Measurements from ENCODE around the gene B3GALT5.

B3GALT5 gene

DNA sequence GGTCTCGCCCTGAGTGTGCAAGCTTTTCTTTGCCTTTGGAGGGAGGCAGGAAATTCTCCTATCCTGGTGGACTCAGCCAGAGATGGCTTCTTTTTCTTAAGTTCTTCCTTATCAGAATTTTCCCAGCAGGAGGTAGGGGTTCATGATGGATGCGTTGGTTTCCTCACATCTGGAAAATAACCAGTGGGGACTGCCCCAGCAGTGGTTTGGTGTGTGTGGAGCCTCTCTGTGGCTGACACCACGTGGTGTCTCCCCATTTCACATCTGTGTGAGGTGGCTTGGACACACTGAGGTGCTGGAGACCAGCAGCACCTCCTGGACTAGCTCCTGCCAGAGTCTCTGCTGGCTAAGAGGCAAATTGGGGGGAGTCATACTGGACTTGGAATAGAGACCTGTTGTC is 32.6 kb downstream of the B3GALT5 start:
- no peak for DNase-seq (ENCODE audit: low spot score)

- DNase-seq (ENCODE audit: low spot score), result no peak
Observed at GRCh38 chr21:39647476-39647875, 34.7 kb downstream of the B3GALT5 start.

GRCh38 chr21:39648879-39649278 is 36.1 kb downstream of the B3GALT5 start:
- no peak for DNase-seq (ENCODE audit: low spot score)

DNA sequence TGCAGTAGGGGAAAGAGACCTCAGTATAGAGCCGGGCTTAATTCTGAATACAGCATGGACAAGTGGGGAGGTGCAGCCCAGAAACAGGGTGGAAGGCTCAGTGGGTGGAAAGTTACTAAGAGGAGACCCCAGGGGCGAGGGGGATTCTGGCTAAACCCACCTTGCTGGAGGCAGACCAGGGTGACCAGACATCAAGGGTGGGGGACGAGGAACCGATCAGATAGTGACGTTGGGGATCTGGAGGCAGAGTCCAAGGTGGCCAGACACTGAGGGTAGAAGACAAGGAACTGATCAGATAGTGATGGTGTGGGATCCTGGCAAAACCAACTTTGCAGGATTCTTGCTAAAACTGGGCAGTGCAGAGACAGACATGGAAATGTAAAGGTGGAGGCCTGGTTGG is 36.8 kb downstream of the B3GALT5 start:
- no peak for DNase-seq (ENCODE audit: low spot score)

DNA sequence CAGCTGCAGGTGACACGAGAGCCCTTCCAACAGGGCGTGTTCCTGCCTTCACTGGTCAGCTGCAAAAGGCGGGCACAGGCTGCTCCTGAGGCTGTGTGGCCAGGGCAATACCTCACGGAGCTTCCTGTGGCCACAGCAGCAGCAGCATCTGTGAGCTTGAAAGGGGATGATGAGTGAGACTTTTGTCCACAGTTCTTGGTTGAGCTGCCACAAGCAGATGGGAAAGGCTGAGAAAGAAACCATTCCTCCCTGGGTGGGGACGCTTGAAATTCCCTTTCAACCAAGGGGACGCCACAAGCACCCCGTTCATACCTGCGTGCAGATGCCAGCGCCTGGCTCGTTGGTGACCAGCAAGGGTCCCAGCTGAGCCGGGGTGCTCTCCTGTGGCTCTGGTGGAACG is 37.6 kb downstream of the B3GALT5 start:
- DNase-seq (ENCODE audit: low spot score), result no peak

DNA sequence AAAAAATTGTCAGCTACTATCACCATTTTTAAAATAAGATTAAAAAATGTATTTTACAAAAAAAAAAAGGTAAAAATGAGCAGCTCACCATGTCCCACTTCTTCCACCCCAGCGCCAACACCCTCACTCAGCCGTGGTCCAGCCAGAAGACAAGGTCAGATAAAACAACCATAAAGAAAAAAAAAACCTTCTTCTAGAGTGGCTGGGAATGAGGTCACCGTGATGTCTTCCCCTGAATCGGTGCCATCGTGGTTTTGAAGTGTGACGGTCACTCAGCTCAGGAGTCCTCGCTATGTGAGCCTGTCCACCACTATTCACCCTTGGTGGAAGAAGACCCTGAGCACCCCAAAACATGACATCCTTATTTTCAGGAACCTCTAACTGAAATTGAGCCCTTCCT is 38.1 kb downstream of the B3GALT5 start:
- no peak for DNase-seq (ENCODE audit: low spot score)

DNA sequence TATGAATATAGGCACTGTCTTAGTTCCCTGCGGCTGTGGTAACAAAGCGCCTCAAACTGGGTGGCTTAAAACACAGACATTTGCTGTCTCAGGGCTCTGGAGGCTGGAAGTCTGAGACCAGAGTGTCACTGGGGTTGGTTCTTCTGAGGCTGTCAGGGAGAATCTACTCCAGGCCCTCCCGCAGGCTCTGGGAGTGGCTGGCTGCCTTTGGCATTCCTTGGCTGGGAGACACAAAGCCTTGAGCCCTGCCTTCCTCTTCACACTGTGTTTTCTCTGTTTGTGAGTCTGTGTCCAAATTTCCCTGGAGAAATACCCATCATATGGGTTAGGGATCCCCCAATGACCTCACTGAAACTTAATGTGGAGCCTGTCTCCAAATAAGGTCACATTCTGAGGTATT is 38.5 kb downstream of the B3GALT5 start:
- DNase-seq (ENCODE audit: low spot score), result no peak

DNA sequence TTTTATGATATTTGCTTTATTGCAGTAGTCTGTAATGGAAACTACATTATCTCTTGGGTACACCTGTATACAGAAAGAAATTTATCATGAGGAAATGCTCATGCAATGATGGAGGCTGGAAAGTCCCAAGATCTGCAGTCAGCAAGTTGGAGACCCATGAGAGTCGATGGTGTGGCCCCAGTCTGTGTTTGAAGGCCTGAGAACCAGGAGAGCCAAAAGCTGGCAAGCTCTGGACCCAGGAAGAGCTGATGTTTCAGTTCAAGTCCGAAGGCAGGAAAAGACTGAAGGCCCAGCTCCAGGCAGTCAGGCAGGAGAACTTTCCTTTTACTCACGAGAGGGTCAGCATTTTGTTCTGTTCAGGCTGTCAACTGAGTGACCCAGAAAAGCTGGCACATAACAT is 42.2 kb downstream of the B3GALT5 start:
- no peak for DNase-seq (ENCODE audit: low spot score)

DNA sequence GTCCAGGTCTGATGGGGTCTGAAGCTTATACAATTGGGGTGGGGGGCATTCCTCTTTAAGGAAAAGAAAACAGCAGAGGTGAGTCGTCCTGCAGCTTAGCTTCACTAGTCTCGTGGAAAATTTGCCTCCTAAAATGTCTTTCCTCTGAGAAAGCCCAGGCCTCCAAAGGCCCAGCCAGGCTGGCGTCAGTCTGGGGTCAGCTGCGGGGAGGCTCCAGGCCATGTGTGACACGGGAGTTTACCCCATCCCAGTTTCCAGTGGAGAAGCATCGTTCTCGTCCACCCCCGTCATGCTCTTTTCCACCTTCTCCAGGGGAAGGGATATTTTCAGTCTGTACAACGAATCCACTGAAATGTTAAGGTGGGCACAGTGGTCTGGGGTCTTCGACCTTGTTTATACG is 42.8 kb downstream of the B3GALT5 start:
- DNase-seq (ENCODE audit: low spot score), result no peak

DNA sequence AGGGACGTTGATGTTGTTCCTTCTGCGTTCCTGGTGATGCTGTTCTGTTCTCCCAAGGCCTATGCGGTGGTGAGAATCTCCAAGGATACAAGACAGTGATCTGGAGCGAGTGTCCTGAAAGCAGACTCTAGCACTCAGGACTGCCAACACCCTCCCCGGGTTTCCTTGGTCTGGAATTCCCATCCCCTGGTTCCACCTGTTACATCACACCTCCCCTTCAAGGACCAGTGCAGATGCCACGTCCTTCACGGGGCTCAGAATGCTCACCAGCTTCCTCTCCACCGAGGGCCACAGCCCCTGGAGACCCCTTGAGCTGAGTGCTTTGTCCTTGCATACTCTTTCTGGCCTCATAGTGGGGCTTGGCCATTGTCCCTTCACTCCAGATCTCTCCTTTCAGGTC is 43.5 kb downstream of the B3GALT5 start:
- DNase-seq (ENCODE audit: low spot score), result no peak

GRCh38 chr21:39657091-39657689 is 44.5 kb downstream of the B3GALT5 start:
- no peak for DNase-seq (ENCODE audit: low spot score)

GRCh38 chr21:39658066-39658465 is 45.3 kb downstream of the B3GALT5 start:
- no peak for DNase-seq (ENCODE audit: low spot score)

DNA sequence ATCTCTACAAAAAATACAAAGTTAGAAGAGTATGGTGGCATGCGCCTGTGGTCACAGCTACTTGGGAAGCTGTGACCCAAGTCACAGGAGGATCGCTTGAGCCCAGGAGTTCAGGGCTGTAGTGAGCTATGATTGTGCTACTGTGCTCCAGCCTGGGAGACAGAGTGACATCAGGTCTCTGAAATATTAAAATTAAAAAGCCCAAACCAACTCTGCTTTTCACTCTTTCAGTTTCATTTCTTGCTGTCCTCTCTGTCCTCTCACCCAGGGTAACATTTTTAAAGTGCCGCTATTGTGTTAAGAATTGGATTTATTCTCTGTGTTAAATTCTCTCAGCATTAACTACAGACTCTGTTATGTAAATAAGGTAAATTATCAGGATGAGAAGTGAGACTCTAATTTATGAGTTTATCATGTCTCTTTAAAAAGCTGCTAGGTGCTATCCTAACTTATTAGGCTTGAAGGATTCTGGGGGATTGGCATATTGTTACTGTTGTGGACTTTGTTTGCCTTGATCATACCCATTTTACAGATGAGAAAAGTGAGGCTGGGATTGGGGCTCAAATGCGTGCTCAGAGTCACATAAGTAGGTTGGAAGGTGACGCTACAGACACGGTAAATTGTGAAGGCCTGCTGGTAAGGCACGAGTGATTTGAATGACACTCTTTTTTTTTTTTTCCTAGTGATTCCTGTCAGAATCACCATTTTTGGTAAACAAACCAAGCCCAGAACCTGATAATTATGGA is 46.5 kb downstream of the B3GALT5 start:
- DNase-seq (ENCODE audit: low spot score), result no peak

- DNase-seq (ENCODE audit: low spot score), result no peak
Observed at GRCh38 chr21:39660191-39660980, 47.6 kb downstream of the B3GALT5 start.

DNA sequence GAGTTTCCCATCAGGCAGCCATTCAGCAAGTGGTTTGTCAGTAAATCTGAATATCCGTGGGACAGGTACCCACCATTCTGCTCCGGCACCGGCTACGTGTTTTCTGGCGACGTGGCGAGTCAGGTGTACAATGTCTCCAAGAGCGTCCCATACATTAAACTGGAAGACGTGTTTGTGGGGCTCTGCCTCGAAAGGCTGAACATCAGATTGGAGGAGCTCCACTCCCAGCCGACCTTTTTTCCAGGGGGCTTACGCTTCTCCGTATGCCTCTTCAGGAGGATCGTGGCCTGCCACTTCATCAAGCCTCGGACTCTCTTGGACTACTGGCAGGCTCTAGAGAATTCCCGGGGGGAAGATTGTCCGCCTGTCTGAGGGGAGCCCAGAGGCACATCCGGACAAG is 48.4 kb downstream of the B3GALT5 start:
- no peak for DNase-seq (ENCODE audit: low spot score)

- DNase-seq (ENCODE audit: low spot score), result no peak
Observed at GRCh38 chr21:39661740-39662139, 49.0 kb downstream of the B3GALT5 start.

DNA sequence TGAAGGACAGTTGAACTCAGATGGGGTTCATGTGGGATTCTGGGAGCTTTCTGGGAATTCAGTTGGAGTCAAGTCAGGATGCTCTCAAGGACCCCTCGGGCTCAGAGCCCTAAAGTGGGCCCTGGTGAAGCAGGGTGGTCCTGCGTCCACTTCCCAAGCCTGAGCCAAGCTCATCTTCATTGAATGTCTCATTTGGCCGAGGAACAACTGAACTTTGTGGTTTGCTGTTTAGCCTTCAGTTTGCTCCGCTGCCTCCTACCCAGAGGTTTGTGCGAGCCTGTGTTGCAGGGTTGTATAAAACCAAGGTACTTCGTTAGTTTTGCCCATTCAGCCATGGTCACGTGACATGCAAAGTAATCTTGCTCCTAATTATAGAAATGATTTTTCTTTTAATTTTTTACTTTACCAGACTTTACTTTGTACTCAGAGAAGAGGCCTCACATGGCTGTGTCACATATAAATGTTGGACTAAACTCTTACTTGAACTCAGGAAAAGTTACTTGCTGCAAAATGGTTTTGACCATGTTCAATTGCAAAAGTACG is 49.7 kb downstream of the B3GALT5 start:
- DNase-seq (ENCODE audit: low spot score), result no peak

DNA sequence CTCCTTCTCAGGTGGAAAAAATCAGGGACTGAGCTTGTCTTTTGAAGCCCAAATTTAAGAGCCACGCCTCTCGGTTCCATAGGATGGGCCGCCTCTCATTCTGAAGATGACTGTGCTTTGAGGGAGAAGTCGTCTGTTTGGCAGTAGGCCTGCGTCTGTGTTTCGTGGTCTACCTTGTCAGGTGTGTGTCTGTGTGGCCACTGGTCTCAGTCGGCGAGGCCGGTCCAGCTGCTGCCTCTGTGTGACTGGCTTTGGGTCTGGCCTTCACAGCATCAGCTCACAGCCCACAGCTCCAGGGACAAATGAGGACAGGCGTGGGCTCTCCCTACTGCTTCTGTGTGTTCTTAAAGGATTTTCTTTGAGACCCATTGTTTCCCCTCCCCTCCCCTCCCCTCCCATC is 50.3 kb downstream of the B3GALT5 start:
- no peak for DNase-seq (ENCODE audit: low spot score)

DNA sequence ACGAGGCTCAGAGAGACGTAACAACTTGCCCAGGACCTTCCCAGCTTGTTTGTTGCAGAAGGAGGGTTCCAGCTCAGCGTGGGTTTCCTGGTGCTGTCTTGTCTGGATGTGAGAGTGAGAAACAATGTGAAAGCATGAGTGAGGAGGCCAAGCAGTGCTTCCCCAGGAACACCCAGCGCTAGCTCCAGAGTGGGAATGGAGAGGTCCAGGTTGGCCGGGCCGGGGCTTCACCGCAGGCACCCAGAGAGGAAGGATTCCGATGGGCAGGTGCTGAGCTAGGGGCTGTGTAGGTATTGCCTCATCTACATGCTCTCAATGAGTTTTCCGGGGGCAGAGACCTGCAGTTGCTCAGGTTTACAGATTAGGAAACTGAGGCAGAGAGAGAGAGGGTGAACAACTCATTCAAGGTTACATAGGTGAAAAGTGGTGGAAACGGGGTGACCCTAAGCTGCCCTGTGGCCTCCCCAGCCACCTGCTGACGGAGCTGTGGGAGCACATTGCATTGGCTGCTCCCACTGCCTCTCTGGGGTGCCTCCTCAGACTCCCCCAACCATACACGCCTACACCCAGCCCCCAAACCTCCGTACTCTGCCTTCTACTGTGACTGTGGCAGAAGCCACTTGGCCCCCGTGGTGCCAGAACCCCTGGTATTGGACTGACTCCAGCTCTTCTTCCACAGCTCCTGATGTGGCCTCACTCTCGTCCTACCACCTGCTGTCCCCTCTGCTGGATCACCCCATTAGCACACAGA is 51.2 kb downstream of the B3GALT5 start:
- DNase-seq (ENCODE audit: low spot score), result no peak

- DNase-seq (ENCODE audit: low spot score), result no peak
Observed at GRCh38 chr21:39664586-39664985, 51.8 kb downstream of the B3GALT5 start.

DNA sequence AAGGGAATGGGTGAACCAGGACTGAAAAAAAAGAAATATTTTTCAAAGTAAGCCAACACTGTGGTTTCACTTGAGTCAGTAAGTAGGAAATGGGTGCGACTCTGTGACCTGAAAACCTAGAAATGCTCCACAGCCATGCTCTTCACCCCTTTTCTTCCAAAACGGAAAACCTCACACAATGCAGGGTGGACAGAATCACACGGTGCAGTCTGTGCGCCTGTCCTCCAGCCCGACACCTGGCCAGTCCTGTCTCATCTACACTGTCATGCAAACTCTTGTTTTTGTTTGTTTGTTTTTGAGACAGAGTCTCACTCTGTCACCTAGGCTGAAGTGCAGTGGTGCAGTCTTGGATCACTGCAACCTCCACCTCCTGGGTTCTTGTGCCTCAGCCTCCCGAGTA is 53.3 kb downstream of the B3GALT5 start:
- DNase-seq (ENCODE audit: low spot score), result no peak

DNA sequence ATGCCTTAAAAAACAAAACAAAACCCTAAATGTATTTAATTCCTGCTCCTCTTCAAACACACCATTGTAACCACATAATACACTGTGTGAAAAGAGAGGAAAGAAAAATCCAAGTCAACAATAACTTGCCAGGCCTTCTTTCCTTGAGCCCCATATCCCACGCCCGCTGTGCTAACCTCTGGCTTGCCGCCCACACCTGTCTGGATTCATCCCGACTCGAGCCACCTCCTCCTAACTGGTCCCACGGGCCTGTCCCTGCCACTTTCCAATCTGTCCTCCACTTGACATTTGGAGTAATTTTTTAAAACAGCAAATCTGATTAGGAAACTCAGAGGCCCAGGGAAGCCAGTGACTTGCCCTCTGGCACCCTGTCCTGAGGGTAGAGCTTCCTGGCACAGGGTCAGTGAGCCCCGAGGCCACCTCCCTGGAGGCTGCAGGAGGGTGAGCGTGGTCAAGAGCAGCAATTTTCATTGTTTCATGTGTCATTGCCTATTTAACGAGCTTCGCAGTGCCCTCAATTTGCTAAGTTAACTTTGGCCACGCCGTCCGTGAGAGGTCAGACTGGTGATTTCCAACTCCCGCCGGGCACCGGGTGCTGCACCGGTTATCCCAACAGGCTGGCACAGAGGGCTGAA is 54.1 kb downstream of the B3GALT5 start:
- no peak for DNase-seq (ENCODE audit: low spot score)
